GM19372 (cell line): ENCODE measurements around the gene AIF1.

Source experiments
- ATAC-seq: cut with Tn5 transposase; IDR thresholded peaks from one replicate; pipeline ENCODE4 v1.9.1; 2021; ENCODE audit warnings: mild to moderate bottlenecking, low read depth, moderate library complexity; ENCODE audit not compliant: unreplicated experiment

AIF1 gene

GRCh38 chr6:31614684-31615578 lies at the start of gene AIF1:
Gene AIF1 (plus strand): TSS chr6:31615234. CDS start chr6:31615330, 96 bp downstream.
- ATAC-seq = peak; percentile 12

GRCh38 chr6:31567531-31568370 lies 47.3 kb upstream of the AIF1 start:
- no peak for ATAC-seq

GRCh38 chr6:31568537-31568961 lies 46.5 kb upstream of the AIF1 start:
- ATAC-seq = peak; percentile 63

- no peak for ATAC-seq
These were observed 45.0 kb upstream of the AIF1 start for GRCh38 chr6:31569861-31570536.

GRCh38 chr6:31572041-31572911 lies 42.8 kb upstream of the AIF1 start, which contains the start of gene LTA:
Gene LTA (plus strand): TSS chr6:31572289. CDS start chr6:31572743, 454 bp downstream.
- peak; percentile 41 for ATAC-seq

GRCh38 chr6:31573239-31574105 lies 41.6 kb upstream of the AIF1 start:
- no peak for ATAC-seq

GRCh38 chr6:31574106-31575061 lies 40.6 kb upstream of the AIF1 start:
- ATAC-seq = no peak

GRCh38 chr6:31575335-31575901 lies 39.6 kb upstream of the AIF1 start, which contains the start of gene TNF:
Gene TNF (plus strand): TSS chr6:31575565. CDS start chr6:31575742, 177 bp downstream.
- ATAC-seq = no peak

GRCh38 chr6:31575952-31576685 lies 38.9 kb upstream of the AIF1 start:
- ATAC-seq = no peak

GRCh38 chr6:31576897-31577578 lies 38.0 kb upstream of the AIF1 start:
- ATAC-seq = no peak

- ATAC-seq = no peak
These were observed 37.5 kb upstream of the AIF1 start for GRCh38 chr6:31577579-31577966.

GRCh38 chr6:31578184-31579118 lies 36.6 kb upstream of the AIF1 start:
- ATAC-seq = no peak

GRCh38 chr6:31579119-31579505 lies 35.9 kb upstream of the AIF1 start:
- ATAC-seq = no peak

- ATAC-seq = no peak
These were observed 35.2 kb upstream of the AIF1 start for GRCh38 chr6:31579546-31580437.
